ENCODE data around the gene VWA3A.
A peak's percentile ranks its signal among the peaks of the same experiment; 100 is the strongest.
"Not testable (repeated sequence)": the region's sequence is repeated elsewhere in the genome, so short reads cannot be mapped to it uniquely, and the experiment has no call there.

VWA3A gene

GRCh38 chr16:22088642-22089041 is 3.7 kb upstream of the VWA3A start:
- DNase-seq, result no peak

DNA sequence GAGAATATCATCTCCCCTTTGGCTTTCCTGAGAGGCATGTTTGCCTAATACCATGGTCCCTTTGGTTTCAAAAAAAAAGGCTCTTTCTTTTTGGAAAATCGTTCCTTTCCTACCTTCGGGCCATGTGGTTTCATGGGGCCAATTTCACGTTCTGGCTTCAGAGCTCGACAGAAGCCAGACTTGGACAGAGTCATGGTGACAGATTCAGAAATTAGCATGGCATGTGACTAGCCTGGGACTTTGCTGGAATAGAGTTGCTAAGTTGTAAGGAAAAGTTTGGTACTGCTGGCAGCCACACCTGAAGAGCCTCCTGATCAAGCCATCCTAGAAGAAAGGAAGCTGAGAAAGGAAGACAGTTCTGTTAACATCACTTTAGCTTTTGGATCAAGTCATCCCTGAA is 2.4 kb upstream of the VWA3A start:
- DNase-seq, result no peak

- DNase-seq, result no peak
These were observed 620 bp upstream of the VWA3A start for GRCh38 chr16:22091721-22092120.

DNA sequence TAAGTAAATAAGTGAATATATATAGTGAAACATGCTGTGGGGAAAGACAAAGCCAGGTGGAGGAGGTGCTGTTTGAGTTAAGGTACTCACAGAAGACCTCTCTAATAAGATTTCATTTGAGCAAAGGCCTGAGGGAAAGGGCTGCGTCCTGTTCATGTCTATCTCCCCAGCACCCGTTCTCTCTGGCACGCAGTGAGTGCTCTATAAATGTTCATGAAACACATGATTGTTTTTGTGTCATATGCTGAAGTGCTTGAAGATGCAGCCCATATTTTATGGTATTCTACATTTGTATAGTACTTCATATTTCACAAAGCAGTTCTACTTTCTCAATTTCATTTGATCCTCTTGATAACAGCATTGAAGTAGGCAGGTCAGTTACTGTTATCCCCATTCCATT is 990 bp downstream of the VWA3A start:
- DNase-seq, result no peak

DNA sequence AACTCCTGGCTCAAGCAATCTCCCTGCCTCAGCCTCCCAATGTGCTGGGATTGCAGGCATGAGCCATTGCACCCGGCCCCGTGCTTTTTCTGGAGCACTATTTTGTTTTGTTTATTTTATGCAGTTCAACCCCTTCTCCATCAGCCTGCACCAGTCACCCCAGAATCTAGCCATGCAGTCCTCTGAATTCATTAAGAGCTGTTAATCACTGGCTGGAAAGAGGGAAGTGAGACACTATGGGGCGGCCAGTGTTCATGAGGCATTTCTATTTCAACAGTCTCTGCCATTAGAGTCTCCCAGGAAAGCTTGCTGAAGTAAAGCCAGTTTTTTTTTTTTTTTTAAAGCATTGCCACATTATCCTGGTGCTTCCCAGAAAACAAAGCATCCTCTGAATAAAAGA is 1.7 kb downstream of the VWA3A start:
- DNase-seq, result no peak

GRCh38 chr16:22098405-22099255 is 6.3 kb downstream of the VWA3A start:
- peak; percentile 81 for DNase-seq

DNA sequence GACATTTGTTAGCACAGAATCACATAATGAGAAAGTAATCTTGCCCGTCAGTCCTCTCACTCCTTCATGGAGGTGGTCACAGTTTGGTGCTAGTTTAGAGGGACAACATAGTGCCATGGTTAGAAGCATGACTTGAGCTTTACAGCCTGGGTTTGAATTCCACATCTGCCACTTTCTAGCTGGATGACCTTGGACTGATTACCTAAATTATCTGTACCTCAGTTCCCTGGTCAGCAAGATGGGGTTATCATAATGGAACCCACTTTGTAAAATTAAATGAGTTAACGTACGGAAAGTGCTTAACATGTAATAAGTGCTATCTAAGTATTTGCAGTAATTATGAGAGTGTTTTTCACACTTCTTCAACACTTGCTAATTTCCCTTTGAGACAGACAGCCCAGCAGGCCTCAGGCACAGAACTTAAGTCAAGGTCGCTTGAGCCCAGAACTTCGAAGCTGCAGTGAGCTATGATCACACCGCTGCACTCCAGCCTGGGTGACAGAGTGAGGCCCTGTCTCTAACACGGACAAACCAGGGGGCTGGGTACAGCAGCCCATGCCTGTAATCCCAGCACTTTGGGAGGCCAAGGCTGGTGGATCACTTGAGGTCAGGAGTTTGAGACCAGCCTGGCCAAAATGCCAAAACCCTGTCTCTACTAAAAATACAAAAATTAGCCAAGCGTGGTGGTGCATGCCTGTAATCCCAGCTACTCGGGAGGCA is 7.1 kb downstream of the VWA3A start:
- DNase-seq, result no peak

DNA sequence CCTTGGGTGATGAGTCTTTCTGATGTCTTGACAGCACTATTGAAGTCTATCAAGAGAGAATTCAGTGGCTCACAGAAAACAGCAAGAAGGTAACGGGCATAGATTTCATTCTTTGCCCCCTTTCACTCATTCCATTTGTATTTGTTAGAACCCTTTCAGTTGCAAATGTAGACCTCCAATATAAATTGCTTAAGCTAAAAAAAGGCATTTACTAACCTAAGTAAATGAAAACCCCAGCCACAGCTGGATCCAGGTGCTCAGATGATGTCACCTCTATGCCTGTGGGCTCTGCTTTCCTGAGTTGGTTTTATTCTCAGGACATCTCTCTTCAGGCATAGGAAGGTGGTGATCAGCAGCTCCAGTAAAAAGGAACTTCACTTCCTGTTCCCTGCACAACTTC is 11.1 kb downstream of the VWA3A start:
- no peak for DNase-seq

DNA sequence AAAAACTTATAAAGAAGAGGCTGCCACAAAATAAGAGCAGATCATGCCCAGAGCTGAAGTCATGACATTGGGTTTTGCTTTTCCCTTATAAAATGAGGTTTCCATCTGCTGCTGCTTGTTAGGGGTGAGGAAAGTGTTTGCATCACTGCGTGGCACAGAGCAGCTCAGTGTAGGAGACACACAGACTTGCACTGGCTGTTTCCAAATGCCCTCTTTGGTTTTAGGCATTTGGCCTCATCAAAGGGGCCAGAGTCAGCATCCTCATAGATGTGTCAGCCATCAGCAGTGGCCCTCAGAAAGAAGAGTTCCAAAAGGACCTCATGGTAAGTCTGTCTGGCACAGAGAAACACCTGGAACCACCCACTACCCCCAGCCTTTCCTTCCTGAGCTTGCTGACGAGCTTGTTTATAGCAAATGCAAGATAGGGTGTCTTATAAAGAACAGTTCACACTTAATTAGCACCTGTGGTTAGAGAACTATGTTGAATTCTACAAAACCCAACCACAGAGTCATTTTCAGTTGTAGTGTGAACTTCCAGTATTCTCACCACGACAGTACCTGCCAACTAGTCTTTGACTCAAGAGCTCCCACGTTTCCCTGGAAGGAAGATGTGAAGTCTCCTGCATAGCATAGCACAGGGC is 17.0 kb downstream of the VWA3A start:
- DNase-seq, result no peak

- not testable (repeated sequence) for DNase-seq
These were observed 19.3 kb downstream of the VWA3A start for GRCh38 chr16:22111629-22112028.

- no peak for DNase-seq
These were observed 23.9 kb downstream of the VWA3A start for GRCh38 chr16:22116095-22116700.

DNA sequence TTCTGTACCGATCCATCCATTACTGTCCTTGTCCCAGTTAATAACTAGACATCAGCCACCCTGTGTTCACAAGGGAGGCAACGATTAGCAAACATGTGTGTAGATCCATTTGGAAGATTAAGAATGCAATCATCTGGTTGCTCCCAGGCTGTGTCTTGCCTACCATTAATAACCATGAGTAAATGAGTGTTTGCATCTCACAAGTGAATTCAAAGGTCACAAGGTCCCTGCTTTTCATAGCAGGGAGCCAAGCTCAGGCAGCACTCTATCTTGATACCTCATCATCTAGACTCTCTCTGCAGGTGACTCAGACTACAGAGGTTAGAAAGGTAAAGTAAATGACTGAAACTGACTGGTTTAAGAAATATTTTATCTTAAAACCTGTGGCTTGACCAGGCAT is 25.3 kb downstream of the VWA3A start:
- no peak for DNase-seq

- no peak for DNase-seq
These were observed 28.1 kb downstream of the VWA3A start for GRCh38 chr16:22120440-22120839.

DNA sequence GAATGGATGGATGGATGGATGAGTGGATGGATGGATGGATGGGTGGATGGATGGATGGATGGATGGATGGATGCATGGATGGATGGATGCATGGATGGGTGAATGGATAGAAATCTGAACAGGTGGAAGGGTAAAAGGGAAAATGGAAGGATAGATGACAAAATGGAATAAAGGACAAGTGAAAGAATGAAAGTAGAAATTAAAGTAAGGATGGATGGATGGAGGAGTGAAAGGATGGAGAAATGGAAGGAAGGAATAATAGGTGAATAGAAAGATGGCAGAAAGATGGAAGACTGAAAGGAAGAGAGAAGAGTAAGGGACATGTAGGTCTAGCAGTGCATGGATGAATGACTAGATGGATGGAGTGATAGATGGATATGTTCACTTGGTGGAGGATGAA is 29.9 kb downstream of the VWA3A start:
- no peak for DNase-seq

DNA sequence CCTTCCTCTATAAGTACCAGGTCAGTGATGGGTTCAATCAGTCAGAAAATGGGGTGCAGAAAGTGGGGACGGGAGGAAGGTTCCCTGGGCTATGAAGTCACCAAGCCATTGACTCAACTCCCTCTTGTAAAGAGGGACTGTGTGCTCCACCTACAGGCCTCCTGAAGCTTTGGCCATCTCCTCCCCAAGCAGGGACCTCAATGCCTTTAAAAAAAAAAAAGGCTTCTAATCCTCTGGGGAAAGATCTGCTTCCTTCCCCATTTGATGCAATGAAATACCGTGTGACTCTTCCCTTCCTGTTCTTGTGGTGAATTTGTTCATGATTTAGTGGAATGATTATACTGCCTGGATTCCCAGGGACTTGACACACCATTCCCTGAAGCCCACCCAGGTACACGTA is 30.8 kb downstream of the VWA3A start:
- peak; percentile 6 for DNase-seq

- DNase-seq, result no peak
These were observed 31.6 kb downstream of the VWA3A start for GRCh38 chr16:22123759-22124490.

- no peak for DNase-seq
These were observed 32.4 kb downstream of the VWA3A start for GRCh38 chr16:22124583-22125284.

DNA sequence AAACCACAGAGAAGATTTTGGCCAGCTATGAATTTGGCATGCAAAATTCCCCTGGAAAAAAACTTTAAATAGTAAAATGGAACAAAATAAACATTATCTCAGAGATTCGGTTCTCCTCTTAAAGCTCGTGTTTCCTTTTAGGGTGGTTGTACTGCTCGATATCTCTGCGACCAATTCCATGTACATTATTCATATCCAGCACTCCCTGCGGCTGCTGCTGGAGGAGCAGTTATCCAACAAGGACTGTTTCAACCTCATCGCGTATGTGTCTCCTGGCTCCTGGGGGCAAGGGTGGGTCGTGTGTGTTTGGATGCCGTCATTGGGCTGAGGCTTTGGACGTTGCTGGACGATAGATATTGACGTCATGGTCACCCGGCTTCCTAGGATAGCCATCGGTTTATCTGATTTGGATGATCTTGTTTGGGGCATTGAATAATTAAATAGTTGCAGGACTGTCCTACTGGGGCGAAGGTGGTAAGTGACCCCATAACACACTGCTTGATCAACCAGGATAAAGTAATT is 33.8 kb downstream of the VWA3A start:
- no peak for DNase-seq

- not testable (repeated sequence) for DNase-seq
These were observed 36.2 kb downstream of the VWA3A start for GRCh38 chr16:22128537-22128936.

- DNase-seq, result no peak
These were observed 38.2 kb downstream of the VWA3A start for GRCh38 chr16:22130528-22130927.

DNA sequence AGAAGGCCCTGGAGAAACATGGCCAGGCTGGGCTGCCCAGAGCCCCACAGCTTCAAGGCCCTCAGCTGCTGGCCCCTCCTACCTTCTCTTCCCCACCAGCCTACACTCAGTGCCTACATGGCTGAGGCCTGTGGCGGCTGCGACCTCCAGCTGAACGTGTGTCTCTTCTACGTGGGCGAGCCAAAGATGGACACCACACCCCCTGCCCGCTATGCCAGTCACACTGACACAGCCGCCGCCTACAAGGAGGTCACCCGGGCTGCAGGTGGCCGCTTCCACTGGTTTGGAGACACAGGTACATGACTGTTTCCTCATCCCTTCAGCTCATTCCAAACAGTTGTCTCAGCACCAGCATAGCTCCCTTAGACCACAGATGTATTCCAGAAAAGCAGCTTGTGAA is 40.5 kb downstream of the VWA3A start:
- DNase-seq, result no peak

DNA sequence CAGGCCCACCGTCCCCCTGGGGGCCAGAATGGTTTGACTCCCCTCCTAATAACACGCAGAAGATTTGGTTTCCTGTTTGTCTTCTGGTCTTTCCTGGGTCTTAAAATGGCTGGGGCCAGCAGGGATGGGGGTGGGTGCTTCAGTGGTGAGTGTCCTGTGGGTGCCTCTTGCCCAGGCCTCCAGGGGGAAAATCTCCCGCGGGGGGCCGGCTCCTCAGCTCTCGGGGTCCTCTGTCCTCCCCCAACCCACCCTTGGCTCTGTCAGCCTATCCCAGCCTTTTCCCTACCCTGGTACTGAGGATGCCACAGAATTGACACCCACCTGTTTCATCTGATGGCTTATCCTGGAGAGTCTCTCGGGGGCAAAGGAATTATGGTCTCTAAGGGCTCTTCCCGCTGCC is 46.1 kb downstream of the VWA3A start:
- DNase-seq, result no peak
